ENCODE measurements around the gene DYSF. TPM values are rescaled to one million over a fixed set of nuclear protein-coding genes. Genes with fewer than 3 reads are reported as not detected.

Gene DYSF
- polyA plus RNA-seq, 1 experiment, result 1.3 TPM

DNA sequence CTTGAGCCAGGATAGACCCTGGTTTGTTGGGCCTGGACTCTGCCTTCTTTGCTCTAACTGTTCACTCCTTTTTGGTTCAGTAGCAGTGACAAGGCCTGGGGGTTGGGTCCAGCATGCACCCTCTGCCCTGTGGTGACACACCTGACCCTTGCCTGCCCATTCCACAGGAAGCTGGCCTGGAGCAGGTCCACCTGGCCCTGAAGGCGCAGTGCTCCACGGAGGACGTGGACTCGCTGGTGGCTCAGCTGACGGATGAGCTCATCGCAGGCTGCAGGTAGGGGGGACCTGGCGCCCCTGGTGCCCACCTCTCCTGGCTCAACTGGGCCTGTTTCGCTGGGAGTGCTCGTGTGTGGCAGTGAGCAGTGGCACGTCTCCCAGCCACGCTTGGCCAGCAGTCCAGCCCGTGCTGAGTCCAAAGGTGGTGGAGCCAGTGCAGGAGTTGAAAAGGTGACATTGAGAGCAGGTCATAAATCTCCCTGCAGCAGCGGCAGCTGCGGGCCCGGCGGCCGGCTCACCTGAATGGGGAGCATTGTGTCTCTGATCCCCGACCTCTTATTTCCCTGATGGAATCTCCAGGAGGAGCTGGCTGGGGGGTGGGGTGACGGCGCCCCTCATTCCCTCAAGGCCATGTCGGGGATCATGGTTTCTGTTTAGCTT lies 102.6 kb downstream of the DYSF start:
- TF ChIP-seq, protein P1, sequence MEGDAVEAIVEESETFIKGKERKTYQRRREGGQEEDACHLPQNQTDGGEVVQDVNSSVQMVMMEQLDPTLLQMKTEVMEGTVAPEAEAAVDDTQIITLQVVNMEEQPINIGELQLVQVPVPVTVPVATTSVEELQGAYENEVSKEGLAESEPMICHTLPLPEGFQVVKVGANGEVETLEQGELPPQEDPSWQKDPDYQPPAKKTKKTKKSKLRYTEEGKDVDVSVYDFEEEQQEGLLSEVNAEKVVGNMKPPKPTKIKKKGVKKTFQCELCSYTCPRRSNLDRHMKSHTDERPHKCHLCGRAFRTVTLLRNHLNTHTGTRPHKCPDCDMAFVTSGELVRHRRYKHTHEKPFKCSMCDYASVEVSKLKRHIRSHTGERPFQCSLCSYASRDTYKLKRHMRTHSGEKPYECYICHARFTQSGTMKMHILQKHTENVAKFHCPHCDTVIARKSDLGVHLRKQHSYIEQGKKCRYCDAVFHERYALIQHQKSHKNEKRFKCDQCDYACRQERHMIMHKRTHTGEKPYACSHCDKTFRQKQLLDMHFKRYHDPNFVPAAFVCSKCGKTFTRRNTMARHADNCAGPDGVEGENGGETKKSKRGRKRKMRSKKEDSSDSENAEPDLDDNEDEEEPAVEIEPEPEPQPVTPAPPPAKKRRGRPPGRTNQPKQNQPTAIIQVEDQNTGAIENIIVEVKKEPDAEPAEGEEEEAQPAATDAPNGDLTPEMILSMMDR (IDR thresholded peaks at IDR 0.05; ENCODE audit: insufficient read depth, low read depth, low read length), result no peak
- no peak overlapping the region for H3K4me3 ChIP-seq (ENCODE audit: low read depth, low read length)
- CTCF ChIA-PET, result interaction anchor here (0.9 to 17.2 kb wide), 6 partner anchors 9 to 595 kb away, joined by 3 to 285 read pairs (median 4); no protein-coding TSS in a partner anchor
- POLR2A ChIA-PET, result no interaction called here
- no peaks in the 10 kb centered on the region; the same call in 1 of the 2 replicates for H3K27me3 ChIP-seq (ENCODE audit: control insufficient read depth, insufficient read depth, low read length)
- no peak for DNase-seq (ENCODE audit: low read depth)
- no peaks in the 10 kb centered on the region for H3K36me3 ChIP-seq (ENCODE audit: control insufficient read depth, insufficient read depth, low read length)

DNA sequence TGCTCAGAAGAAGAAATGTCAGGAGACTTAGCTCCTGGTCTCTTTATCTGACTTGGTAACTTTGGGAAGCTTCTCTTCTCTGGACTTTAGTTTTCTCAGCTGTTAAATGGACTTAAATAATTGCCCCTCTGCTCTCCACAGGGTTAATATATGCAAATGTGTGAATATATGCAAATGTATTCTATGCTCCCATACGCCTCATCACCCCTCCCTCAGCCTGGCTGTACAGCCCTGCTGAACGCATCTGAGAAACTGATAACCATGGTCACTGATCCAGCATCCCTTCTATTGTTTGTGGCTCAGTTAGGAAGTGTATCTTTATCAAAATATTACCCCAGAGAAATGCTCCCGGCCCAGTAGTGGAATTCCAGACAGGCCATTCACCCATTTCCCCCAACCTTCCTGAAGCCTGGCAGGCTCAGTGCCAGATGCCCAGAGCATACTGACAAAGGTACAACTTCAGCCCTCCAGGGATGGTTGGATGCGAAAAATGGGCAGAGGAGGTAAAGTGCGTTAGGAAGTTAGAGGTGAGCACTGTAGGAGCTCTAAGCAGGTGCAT lies 103.4 kb downstream of the DYSF start:
- no peak for DNase-seq (ENCODE audit: low read depth)
- TF ChIP-seq, protein P1 (IDR thresholded peaks at IDR 0.05; ENCODE audit: insufficient read depth, low read depth, low read length), result no peak
- H3K27me3 ChIP-seq (ENCODE audit: control insufficient read depth, insufficient read depth, low read length), result no peaks in the 10 kb centered on the region; the same call in 1 of the 2 replicates
- no peak overlapping the region for H3K4me3 ChIP-seq (ENCODE audit: low read depth, low read length)
- ChIA-PET CTCF (interaction anchor here (1.0 to 17.2 kb wide), 6 partner anchors 8 to 594 kb away, joined by 3 to 285 read pairs (median 4); no protein-coding TSS in a partner anchor), POLR2A (no interaction called here)
- H3K36me3 ChIP-seq (ENCODE audit: control insufficient read depth, insufficient read depth, low read length), result no peaks in the 10 kb centered on the region

DNA sequence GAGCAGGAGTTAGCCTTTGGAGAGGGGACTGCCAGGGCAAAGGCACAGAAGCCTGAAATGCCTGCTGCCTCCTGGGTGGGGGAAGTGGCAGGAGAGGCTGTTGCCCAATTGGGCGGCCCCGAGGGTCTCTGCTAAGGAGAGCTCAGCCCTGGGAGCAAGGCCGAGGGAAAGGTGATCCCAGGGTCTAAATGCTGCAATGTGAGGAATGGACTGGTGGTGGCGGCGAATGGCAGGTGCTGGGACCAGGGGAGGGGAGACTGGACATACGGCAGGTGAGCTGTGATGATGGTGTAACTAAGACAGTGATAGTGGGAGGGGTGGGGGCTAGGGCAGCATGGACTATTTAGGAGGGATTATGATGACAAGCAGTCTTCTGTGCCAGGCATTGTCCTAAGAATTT lies 104.0 kb downstream of the DYSF start:
- TF ChIP-seq, protein P1 (IDR thresholded peaks at IDR 0.05; ENCODE audit: insufficient read depth, low read depth, low read length), result no peak
- no peak for DNase-seq (ENCODE audit: low read depth)
- Histone ChIP-seq H3K4me3 (ENCODE audit: low read depth, low read length) (no peak overlapping the region), H3K27me3 (ENCODE audit: control insufficient read depth, insufficient read depth, low read length) (no peaks in the 10 kb centered on the region; the same call in 1 of the 2 replicates), H3K36me3 (ENCODE audit: control insufficient read depth, insufficient read depth, low read length) (no peaks in the 10 kb centered on the region)
- ChIA-PET POLR2A (no interaction called here), CTCF (interaction anchor here (1.0 to 17.2 kb wide), 6 partner anchors 8 to 593 kb away, joined by 3 to 285 read pairs (median 4); no protein-coding TSS in a partner anchor)

DNA sequence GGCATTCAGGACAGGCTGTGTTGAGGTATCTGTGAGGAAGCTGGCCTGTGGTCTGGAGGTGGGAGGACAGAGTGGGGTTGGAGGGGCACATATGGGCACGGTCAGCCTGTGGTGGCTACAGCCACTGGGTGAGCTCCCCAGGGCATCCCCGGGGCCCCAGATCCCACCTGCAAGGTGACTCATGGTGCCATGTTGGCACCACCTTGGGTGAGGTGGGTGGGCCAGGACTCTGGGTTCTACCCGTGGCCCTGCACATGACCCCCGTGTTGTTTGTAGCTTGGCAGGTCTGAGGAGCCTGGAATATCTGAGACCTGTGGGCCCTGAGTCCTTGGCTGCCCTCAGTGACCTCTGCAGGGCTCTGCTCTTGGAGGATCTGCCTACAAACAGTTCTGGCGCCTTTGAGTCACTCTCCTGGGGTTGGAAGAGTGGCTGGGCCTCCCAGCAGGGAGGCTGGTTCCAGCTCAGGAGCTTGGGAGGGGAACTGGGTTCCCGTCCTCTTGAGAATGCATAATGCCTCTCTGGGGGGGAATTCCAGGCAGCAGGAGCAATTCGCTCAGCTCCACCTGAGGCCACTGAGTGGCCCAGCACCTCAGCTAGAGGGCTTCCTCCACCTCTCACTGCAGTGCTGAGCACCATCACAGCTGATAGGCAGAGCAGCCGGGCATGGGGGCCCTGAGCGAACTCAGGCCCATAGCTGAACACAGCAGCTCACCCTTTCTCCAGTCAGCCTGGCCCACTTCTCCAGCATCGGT lies 105.1 kb downstream of the DYSF start:
- ChIA-PET POLR2A (no interaction called here), CTCF (interaction anchor here (1.8 to 17.2 kb wide), 4 partner anchors 9 to 592 kb away, joined by 5 to 285 read pairs (median 15); no protein-coding TSS in a partner anchor)
- Histone ChIP-seq H3K36me3 (ENCODE audit: control insufficient read depth, insufficient read depth, low read length) (no peaks in the 10 kb centered on the region), H3K27me3 (ENCODE audit: control insufficient read depth, insufficient read depth, low read length) (no peaks in the 10 kb centered on the region; the same call in 1 of the 2 replicates), H3K4me3 (ENCODE audit: low read depth, low read length) (no peak overlapping the region)
- TF ChIP-seq, protein P1 (IDR thresholded peaks at IDR 0.05; ENCODE audit: insufficient read depth, low read depth, low read length), result no peak
- no peak for DNase-seq (ENCODE audit: low read depth)
